HepG2 (cell line): ENCODE data around the gene SULT4A1.

Experiments
- CTCF ChIP-seq: sonication (generic); formaldehyde crosslinking; IDR thresholded peaks from 2 replicates; pipeline ENCODE4 v1.5.0; 2020; ENCODE audit warnings: mild to moderate bottlenecking, missing genetic modification reagents, moderate library complexity
- EP300 ChIP-seq, 3 experiments: sonication (generic) in 1 of 3; formaldehyde crosslinking in 1 of 3; IDR thresholded peaks; 2 replicates each; pipeline versions ENCODE4 v1.5.1 to v1.6.1; 2011 to 2020; ENCODE audit warnings: low read depth in 2 of 3, low read length in 2 of 3, borderline replicate concordance in 1 of 3, improper control_type of control experiment in 1 of 3, mild to moderate bottlenecking in 1 of 3, missing genetic modification reagents in 1 of 3, moderate library complexity in 1 of 3
- ERF ChIP-seq: IDR thresholded peaks from 2 replicates; pipeline ENCODE4 v1.6.1; 2018; ENCODE audit warnings: missing biosample characterization, missing genetic modification reagents
- HMGXB4 ChIP-seq, 2 experiments: sonication (generic) in 1 of 2; formaldehyde crosslinking in 1 of 2; IDR thresholded peaks; 2 replicates each; pipeline versions ENCODE4 v1.4.0 to v1.6.1; 2018 to 2020; ENCODE audit warnings: missing genetic modification reagents in 2 of 2, borderline replicate concordance in 1 of 2, low read depth in 1 of 2, mild to moderate bottlenecking in 1 of 2, missing biosample characterization in 1 of 2
- TARDBP ChIP-seq: sonication (generic); formaldehyde crosslinking; IDR thresholded peaks from 2 replicates; pipeline ENCODE4 v1.8.0; 2022; ENCODE audit warnings: mild to moderate bottlenecking, missing genetic modification reagents
- TBL1XR1 ChIP-seq: fragments of 150-350 bp; IDR thresholded peaks from 2 replicates; pipeline ENCODE4 v1.6.1; 2014; ENCODE audit warnings: borderline replicate concordance, low read length; ENCODE audit not compliant: partially characterized antibody
- ZNF121 ChIP-seq: sonication (generic); formaldehyde crosslinking; IDR thresholded peaks from 2 replicates; pipeline ENCODE4 v1.5.0; 2020; ENCODE audit warnings: mild to moderate bottlenecking, missing genetic modification reagents
- ZNF720 ChIP-seq: sonication (generic); formaldehyde crosslinking; IDR thresholded peaks from 2 replicates; pipeline ENCODE4 v1.4.0; 2020; ENCODE audit warnings: missing genetic modification reagents
- ZSCAN31 ChIP-seq: sonication (generic); formaldehyde crosslinking; IDR thresholded peaks from 2 replicates; pipeline ENCODE4 v1.5.0; 2020; ENCODE audit warnings: low read depth, mild to moderate bottlenecking, missing genetic modification reagents
- ZZZ3 ChIP-seq: sonication (generic); formaldehyde crosslinking; IDR thresholded peaks from 2 replicates; pipeline ENCODE4 v1.4.0; 2020; ENCODE audit warnings: missing genetic modification reagents, mild to moderate bottlenecking, borderline replicate concordance

GRCh38 chr22:43894122-43894521, 31.8 kb upstream of the SULT4A1 start:
- no peak for TF ChIP-seq ZSCAN31 (CRISPR knock-in tag)
- TF ChIP-seq CTCF (CRISPR knock-in tag), result no peak
- no peak for TF ChIP-seq ZZZ3
- TF ChIP-seq TARDBP, result no peak
- no peak for TF ChIP-seq ZNF720 (CRISPR knock-in tag)
- TF ChIP-seq TBL1XR1, result no peak
- TF ChIP-seq EP300 (IDR thresholded peaks at IDR 0.05; ENCODE audit: low read depth in 2 of 2, low read length in 2 of 2), result no peak
- no peak for TF ChIP-seq EP300 (CRISPR knock-in tag; IDR thresholded peaks at IDR 0.05; ENCODE audit: borderline replicate concordance)
- no peak for TF ChIP-seq HMGXB4 (CRISPR knock-in tag; IDR thresholded peaks at IDR 0.05; ENCODE audit: borderline replicate concordance in 1 of 2, low read depth in 1 of 2)
- no peak for TF ChIP-seq ERF (CRISPR knock-in tag)
- no peak for TF ChIP-seq ZNF121 (CRISPR knock-in tag)
